HUDEP-2 (cell line): ENCODE measurements around the gene RPP30.

Experiments
- DNase-seq, 76 experiments: peaks; one replicate each; lab custom pipeline; 2025; ENCODE audit not compliant: unreplicated experiment in 76 of 76; lab: John Stamatoyannopoulos, UW

RPP30 gene

DNA sequence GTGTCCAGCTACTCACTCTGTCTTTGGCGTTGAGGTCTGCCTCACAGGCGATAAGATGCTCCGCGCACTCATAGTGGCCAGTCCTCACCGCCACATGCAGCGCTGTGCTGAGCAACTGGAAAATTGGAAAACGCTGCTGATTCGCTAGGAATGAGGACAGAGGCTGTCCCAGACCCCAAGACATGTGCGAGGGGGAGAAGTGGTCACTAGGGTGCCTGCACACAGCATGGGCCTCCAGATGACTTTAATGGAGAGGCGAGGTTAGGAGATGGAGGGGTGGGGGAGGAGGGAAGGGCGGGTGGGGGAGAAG lies 43.9 kb downstream of the RPP30 start:
- no peak for DNase-seq

DNA sequence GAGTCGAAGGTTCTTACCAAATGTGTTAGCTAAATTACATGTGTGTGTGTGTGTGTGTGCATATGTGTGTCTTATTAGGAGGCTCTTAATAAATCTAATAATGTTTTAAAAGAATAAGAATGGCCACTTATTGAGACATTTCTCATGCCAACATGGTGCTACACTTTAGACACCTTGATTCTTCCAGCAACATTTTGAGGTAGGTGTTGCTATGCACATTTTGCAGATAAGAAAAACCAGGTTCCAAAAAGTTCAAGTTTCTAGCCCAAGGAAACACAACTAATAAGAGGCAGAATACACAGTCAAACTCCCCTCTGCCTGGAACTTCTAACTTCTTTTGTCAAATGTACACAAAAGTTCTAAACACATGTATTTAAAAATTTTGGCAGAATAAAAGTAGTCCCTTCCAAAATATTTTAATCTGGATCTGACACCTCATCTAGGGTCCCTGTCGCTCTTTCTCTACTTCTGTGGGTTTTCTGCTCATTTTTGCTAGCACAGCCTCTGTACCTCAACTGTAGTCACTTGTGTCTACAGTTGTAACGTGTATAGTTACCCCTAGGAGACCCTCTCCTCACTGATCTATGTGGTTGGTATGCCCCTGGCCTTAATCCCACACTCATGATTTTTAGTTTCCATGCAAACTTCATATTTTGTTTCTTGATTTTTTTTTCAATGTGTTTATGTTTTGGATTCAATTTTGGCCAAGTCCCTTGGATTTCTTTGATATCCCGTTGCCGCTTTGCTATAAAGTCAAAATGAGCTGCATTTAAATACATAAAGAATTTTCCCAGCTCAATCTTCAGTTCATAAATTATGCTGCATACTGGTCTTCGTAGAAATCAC lies 44.8 kb downstream of the RPP30 start:
- DNase-seq, result no peak

DNA sequence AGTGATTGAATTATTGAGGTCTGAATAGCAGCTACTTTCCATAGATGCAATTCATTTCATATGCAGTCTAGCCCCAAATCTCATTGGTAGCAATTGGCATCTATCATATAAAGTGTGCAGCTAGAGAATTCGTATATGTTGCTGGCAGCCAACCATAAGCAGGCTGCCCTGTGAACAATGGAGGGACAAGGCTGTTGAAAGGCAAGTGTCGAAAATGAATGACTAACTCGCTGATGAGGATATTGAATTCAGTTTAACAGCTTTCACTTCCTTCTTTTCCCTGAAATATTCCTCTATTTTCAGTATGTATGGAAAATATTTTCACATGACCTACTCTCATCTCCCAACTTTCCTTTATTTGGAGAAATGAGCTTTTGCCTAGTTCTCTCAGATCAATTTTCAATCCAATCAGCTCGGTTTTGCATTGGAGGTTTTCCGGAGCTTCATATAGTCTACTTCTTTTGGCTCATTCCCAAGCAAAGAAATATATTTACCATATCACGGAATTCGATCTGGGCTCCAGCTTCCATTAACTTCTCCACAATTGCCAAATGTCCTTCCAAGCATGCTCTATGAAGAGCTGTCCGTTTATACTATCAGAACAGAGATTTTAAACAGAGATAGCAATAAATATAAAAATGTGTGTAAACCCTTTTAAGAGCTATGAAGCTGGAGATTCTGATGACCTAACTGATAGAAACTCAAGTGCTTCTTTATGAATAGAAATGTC lies 45.6 kb downstream of the RPP30 start:
- DNase-seq, result no peak

DNA sequence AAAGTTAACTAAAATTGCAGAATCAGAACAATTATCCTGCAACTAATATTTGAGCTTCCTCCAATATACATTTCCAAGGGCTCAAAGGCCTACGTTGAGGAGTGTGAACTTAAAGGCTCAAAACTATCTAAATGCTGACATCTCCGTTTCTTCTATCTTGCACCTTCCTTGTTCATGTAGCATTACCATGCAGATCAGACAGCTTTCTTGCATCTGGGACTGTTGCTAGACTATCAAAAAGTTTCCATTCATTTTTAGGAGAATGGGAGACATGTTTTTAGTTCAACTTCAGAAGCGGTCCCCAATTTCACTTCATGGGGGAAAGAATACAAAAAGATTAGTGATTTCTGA lies 46.2 kb downstream of the RPP30 start:
- DNase-seq, result no peak

DNA sequence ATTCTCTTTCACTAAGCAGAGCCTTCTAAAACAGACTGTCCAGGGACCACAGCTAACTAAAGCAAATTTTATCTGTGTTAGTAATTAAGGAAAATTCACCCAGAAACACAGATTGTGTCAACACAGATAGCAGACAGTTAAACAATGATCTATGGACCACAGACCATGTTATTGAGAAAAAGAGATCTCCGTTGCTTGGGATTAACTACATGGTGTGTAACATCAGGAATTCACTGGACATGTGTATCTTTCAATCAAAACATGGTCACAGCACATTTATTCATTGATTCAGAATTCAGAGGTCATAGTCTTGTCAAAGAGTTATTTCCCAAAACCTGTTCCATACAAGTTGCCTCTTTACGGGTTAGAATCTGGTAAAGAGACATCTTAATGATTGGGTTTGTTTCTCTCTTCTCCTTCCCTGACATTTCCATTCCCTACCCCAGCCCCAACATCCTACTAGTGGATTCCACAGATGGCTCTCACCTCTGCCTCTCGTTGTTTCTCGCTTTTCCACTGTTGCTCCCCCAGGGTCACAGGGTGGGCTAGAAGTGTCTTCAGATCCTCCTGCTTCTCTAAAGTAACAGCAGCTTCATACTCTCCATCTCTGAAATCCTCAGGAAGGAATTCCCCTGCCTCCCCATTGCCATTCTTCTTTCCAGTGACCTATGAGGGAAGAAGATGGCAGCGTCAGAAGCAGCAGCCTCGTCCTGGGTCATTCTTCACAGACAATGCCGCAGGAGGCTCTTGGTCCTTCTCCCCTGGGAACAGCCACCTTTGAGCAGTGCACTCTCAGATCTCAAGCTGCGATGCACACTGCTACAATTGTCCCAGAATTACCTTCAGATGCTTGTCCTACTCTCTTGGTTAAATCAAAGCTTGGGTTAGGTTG lies 48.2 kb downstream of the RPP30 start:
- no peak for DNase-seq

DNA sequence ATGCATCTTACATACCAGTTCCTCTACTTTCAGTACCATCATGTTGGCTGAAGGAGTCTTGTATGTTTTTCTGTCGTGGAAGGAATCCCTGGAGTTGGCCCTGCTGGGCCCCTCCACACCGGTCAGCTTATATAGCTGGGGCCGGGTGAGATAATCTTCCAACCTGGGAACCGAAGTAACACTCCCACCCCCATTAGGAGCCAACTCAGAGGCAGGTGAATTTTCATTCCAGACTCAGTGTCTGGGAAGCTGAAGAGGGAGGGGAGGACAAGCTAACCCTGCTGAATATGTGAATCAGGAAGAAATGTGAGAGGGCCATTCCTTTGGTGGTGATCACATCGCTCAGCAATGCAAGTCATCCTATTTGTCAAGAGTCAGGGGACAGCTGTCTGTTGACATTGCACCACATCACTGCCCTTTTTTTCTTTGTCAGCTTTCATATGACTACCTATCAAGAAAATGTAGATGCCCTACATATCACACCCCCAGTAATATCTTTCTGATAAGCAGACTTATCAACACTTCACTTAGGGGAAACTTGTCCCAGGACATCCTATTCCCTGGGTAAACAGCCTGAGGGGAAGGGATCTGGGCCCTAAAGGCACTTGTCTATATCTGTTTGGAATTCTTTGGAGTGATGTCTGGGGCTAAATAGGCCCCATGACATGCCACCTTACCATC lies 49.4 kb downstream of the RPP30 start, which contains the start of gene ANKRD1:
TSS of gene ANKRD1 (minus strand) at position 102 of the 681 bp plus-strand sequence. CDS start at position 42, 60 bp downstream.
- DNase-seq, result no peak

DNA sequence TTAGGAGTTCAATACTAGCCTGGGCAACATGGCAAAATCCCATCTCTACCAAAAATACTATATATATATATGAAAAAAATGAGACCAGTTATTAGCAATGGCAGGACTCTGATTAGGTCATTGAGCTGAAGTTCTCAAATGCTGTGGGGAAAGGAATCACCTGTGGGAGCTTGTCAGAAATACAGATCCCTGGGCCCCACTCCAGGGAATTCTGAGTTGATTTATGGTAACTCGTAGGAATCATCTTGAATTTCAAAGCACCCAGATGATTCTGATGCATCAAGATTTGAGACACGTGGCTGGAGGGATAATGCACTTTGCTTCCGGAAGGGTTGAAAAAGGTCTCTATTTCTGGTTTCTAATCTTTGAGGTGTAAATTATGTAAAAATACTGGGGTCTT lies 50.1 kb downstream of the RPP30 start:
- no peak for DNase-seq

DNA sequence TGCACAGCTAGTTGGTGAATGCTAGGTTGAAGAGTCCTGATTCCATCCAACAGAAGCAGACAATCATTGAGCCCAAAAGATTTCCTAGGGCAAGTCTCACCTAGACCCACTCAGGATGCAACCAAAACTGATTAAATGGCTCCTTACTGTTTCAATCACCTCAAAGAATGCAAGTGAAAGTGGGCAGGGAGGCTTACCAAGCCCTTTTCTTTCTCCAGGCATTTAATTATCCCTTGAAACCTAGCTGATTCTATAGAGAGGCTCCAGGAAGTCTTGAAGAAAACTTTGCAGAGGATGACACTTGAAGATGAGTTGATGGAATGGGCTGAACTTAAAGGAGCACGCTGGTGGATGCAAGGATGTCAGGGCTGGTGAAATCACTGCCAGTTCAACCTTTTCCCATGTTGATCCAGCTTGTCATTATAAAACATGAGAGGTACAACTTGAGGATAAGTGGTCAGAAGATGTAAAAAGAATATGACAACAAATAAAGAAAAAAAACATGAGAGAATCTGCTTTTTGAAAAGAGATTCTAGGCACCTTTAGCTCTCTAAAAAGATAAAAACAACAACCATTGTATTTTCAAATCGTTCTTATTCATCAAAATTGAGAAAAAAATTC lies 51.4 kb downstream of the RPP30 start:
- DNase-seq, result no peak

DNA sequence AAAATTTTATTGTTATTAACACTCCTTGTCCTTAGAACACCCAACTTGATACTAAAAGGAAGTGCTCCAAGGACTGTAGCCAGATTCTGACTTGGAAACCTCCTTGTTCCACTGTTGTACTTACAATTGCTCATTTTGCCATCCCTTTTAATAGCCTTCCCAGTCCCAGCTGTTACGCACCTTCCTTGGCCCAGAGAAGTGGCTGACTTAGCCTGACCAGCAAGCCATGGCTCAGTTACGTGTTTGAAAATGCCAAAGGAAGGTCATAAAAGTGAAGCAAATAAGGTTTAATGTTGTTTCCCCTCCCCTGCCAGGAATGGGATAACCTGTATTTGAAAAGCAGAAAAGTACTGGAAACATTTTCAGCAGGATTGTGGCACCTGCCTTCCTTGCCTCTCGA lies 52.8 kb downstream of the RPP30 start:
- DNase-seq, result no peak

DNA sequence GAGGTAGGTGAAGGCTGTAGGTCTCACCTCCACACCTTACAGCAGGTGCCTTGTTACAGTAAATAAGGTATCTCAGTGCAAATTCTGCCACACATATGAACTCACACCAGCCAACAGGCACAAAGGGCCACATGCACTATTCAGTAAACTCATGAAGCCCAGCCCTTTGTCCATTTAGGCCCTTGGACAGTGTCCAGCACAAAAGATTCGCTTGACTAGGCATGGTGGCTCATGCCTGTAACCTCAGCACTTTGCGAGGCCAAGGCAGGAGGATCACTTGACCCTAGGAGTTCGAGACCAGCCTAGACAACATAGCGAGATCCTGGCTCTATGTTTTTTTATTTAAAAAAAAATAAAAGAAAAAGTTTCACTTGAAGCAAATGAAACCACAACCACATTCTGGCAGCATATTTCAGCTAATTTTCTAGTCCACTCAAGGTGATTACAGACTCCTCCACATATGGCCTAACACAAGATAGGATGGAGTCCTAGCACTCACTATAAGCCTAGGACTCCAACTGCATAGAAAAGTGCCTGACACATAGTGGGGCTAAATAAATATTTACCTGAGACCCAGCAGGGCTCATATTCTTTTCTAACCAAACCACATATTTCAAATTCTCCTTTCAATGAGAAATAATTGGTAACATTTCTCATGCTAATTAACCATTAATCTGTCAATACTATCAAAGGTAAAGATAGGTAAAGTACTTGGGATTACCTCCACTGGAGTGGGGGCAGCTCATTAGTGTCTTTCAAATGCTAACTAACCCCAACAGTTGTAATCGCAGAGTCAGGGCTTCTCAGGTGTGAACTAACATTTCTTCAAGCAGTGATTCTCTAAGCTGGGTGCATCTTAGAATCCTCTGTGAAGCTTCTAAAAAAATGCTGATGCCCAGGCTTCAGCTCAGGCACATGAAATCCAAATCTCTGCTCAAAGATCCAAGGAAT lies 53.6 kb downstream of the RPP30 start:
- DNase-seq, result no peak

DNA sequence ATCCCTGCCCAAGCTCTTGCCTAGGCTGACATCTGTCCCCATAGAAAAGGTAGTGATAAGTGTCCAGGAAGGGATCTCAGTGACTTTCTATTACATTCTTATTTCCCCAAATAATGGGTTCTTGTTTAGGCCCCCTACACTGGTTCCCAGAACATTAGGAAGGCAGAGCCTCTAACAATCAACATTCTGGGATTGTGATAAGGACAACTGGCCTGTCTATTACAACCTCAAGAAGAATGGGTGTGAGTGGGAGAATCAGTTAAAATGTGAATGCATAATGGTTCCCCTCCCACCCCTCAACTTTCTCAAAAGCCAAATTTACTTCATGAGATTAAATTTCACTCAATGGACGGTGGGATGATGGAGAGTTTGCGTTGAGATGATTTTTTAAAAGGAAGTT lies 55.5 kb downstream of the RPP30 start:
- no peak for DNase-seq

DNA sequence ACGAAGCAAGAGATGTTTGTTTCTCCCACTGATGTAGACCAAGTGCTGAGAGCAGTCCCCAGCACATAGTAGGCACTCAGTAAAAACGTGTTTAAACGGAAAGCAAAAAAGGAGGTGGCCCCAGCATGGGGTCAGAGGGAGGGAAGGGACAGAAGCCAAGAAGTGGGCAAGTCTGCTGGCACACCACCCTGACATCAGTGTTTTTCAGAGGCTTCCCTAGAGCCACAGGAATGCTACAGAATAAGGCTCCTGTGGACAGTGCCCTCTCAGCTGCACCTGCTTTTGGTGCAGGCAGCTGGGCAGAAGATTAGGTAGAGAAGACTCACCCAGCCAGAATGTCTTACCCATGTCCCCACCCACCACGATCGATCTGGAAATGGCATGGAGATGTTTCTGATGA lies 57.4 kb downstream of the RPP30 start:
- no peak for DNase-seq

DNA sequence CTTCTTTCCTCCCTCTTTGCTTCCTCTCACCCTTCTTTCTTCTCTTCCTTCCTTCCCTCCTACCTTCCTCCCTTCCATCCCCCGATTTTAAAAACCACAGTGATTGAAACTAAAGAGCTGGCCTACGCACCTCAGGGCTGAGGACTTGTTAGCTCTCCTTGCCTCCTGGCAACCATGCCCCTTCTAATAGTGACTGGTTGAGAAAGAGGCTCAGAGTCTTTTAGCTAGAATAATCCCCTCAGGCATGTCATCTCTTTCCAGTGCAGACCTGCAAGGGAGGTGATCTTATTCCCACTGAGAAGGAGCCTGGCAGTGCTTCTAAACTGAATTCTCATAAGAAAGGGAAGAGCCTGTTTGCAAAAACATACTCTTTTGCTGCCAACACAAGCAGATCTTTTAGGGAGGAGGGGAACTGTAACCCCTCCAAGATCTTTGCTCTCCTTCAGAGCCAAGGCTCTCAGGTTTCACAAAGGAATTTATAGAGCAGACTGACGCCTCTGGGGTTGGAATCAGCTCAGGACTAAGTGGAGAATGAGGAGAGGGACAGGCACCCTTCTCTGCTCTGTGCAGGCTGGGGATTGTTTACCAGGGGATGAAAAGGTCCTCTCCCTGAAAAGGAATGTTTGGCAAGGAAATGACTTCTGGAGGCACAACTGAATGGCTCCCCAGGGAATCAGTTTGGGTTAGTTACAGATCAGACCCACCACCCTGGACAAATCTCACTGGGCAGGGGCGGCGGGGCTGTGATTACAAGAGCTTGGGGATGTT lies 58.5 kb downstream of the RPP30 start:
- DNase-seq, result no peak

DNA sequence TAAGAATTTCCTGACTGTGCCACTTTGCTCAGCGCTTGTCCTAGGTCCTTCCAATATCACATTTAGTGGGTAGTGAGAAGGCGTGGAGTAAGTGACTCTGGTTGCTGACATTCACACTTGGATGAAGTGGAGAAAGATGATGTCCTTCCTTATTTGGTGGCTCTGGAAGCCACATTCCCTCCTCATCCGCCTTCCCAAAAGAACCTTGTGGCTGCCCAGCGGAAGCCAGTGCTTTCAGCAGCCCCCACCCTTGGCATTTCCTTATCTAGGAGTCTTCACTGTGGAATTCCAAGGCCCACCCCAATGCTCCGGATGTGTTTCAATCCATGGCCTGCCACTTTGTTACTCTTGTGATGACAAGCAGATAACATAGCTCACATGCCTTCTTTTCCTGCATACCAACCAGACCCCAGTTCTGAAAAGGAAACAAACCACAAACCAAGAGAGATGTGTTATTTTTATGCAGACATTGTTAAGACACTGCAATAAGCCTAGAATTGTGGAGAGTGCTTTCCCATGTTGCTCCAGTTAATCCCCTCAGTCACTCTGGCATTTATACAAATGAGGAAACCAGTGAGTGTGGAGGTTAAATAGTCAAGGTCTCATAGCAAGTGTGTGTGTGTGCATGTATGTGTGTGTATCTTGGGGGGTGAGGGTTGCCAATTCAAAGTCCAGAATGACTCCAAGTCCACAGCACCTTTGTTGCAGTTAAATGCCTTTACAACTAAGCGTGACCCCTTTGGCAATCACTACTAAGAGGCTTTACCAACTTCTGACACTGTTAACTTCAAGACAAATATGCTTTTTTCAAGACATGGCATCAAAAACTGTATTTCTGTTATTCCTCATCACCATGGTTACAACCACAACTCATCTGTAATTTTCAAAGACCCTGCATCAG lies 59.4 kb downstream of the RPP30 start:
- no peak for DNase-seq

DNA sequence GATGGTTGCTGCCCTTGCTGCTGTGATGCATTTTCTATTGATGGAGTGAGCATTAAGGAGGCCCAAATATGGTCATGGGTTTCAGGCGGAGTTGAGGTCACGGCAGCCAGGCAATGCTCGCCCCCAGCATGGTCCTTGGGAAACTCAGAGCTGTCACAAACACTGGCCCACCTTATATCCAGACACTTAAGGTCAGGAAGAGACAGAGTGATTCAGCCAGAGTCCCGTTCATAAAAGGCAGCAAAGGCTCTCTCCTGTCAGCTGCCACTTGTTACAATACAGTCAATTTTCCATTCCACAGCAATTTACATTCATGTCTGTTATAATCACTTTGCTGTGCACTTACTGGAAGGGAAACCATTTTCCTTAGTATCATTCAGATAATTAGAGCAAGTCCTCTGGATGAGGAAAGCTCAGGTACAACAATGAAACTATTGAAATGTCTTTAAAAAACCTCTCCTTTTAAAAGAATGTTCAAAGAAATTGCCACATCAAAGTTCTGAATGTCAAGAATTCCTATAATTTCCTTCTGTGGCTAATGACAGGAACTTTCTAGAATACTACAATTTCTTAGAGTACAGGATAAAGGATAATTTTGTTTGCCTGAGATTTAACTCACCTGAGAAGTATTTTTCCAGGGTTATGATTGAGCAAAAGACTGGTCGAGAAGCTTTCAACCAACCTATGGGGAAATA lies 64.0 kb downstream of the RPP30 start:
- no peak for DNase-seq

DNA sequence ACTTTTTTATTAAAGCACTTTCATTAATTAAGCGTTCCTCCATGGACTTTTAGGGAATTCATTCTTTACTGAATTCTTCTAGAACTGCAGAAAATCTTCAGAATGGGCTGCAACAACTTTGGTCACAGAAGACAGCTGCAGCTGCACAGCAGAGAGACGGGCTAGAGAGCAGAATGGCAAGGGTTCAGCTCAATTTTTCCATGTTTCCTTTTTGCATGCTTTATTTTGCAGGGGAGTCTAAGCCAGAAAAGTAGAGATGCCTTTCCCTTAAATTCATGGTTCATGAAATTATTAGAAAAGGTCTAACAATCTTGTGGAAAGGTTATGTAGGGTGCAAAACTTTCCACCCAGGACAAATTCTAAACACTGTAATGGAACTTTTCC lies 64.5 kb downstream of the RPP30 start:
- no peak for DNase-seq

DNA sequence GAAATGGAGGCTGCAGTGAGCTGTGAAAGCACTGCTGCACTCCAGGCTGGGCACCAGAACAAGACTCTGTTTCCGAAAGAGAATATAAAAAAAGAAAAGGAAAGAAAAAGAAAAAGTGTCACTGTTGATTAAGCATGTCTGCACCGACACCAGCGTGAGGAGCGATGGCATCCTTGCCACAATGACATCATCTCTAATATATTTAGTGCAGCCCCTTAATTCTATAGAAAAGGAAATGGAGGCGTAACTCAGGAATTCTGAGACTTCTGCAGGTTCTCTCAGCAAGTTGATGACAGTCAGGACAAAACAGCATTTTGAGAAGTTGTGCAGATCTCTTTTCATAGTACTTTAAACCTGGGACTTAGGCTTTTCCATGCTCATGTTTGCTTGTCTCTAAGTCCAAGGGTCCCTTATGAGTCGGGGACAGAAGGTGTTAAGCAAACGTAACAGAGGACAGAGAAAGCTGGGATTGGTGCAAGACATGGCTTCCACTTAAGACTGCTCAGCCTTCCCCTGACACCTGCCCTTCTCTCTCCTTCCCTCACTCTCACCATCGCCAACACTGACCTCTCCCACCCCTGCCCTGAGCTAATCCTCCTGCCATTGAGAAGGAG lies 66.0 kb downstream of the RPP30 start:
- no peak for DNase-seq
